Measurements from ENCODE around the gene CISD1.

CISD1 gene

DNA sequence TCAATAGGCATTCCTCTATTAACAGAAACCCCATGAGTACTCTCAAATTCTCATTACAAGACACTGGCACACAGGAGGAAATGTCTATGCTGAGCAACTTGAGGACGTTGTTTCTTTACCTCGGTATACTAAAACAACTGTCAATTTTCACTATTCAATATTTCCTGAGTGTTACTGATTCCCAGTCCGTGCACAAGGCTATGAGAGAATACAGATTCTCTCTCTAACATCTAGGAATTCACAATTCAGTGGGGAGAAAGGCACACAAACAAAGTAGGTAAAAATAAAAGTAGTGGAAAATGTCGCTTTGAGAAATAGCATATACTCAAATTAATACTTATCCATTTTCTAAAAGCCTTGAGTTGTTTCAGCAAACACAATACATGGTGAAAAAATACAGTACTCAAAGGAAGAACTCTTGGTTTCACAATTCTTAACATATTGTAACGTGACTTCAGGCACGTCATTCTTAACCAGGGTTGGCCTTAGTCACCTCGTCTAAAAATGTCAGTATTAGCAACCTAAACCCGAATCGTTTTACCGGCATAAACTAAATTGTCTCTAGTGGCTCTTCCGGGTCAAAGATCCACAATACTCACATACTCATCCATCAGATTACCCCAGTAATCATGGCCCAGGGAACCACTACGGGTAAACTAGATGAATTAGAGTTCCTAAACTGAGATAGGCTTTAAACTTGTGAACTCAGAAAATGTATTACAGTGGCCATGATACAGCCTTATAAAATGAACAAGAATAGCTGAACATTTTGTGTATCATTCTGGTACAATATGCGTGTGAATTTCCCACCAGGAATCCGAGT lies 2.7 kb upstream of the CISD1 start:
- DNase-seq (ENCODE audit: low read depth): no peak

DNA sequence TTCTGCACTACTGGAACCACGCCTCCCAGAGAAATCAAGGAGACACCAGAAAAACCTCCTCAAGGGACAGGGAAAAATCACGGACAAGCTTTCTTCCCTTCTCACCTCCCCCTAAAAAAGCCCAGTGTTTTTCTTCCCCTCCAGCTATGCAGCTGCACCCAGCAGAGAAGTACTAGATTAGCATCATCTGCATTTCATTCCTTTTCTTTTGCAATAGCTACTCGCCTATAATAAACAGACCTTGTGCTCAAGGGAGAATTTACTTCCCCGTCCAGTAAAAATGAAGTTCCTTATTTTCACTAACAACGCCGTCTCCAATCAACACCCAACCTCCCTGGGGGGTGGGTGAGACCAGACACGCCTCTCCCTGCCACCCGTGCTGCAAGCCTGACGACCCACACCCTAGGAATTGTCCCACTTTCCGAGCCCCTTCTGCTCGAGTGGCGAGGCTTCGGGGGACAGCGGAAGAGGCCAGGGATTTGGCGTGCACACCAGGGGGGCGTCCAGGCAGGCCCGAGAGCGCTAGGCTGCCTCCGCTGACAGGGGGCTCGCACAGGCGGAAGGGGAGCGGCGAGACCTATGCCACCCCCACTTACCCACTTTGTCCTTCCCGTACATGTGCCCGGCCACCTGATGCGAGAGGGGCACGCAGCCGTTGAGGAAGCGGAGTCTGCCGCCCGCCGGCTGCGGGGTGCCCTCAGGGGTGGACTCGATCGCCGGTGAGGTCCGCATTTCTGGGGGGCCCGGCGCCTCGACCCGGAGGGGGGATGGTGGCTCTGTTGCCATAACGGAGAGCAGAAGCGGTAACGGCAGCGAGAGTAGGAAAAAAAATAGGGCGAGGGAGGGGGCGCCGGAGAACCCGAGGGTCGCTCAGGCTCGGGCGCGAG lies 1.9 kb upstream of the CISD1 start:
- DNase-seq (ENCODE audit: low read depth): no peak

DNA sequence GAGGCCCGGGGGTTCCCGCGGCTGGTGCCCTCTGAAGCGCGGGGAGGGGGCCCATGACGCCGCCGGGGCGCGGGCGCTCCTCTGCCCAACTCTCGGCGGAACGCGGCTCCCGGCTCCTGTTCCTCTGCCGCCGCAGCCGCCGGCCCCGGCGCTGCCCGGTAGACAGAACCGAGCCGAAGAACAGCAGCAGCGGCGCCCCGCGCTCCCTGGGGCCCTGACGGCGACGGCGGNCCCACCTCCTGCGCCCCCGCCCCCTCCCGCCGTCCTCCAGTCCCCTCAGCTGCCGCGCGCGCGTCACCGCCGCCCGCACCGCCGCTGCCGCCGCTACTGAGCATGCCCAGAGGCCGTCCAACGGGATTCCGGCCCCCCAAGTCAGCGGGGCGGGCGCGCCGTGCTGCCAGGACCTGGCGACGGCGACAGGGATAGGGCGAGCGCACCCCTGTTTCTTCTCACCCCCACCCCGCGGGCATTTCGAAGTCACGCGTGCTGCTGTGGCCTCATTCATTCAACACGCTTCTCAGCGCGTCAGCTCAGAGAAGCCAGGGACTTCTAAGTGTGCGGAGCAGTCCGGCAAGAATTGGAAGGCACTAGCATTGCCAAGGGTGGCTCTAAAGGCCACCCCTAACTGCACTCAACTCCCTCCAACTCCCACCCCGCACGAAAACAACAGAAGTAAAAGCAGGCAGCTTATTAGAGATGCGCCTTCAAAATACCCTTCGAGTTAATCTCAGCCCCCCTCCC lies 1.1 kb upstream of the CISD1 start, which contains the start of gene IPMK:
Gene IPMK, minus strand, starts transcription at position 182 of the 741 bp plus-strand sequence. CDS start 283 bp downstream, outside the sequence.
- peak; percentile 91 for DNase-seq (ENCODE audit: low read depth)

DNA sequence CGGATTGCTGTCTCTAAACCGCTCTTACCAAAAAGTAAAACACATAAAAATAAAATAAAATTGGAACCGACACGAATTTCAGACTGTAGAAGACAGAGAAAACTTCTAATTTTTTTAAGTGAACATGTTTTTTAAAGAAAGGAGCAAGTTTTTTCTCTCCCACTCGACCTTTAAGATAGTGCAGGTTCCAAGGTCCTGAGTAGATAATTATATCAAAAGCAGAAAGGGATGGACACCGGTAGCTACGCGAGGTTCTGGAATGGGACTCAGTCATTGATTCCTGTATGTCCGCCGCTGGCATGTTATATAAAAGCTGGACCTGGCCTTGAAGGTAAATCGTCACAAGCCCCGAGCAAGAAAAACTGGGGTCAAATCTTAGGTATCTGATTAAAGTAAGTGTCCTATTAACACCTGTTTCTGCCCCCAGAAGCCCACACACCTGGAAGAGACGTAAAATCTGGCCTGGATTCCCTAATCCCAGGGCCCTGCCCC lies 462 bp upstream of the CISD1 start:
- DNase-seq (ENCODE audit: low read depth): no peak

DNA sequence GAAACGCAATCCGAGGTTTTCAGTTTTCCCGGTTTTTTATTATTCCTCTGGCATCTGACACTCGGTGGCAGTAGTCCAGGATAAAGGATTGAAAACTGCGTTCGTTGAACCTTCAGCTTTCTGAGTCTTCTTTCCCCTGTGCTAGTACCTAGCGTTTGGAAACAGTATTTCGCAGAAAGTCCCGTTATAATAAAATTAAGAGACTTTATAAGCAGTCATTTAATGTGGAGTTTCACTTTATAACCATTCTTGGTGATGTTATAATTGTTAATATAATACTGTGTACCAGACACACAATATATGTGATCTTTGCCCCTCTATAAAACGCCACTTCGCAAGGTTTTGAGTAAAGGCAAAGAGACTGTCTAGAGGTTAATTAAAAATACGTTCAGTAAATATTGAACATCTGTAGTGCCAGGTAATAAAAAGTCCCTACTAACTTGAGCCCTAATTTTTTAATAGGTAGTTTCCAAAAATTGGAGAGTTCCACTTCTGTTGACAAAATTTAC lies 874 bp downstream of the CISD1 start:
- no peak for DNase-seq (ENCODE audit: low read depth)

DNA sequence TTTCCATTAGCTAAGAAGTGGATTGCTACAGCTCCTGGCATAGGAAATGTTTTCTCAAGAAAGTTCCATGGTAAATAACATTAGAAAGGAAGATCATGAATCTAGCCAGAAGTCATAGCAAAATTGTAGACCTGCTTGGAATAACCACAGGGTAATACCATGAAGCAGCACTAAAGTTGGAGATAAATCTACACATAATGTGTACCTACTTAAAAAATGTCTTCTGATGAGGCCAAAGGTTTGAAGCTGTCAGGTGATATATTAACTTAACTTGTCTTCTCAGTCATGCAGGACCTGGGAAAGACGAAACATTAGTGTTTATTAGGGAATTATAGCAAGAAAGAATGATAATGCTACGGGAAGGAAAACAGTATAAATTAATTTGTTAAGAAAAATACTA lies 6.3 kb downstream of the CISD1 start:
- no peak for DNase-seq (ENCODE audit: low read depth)

DNA sequence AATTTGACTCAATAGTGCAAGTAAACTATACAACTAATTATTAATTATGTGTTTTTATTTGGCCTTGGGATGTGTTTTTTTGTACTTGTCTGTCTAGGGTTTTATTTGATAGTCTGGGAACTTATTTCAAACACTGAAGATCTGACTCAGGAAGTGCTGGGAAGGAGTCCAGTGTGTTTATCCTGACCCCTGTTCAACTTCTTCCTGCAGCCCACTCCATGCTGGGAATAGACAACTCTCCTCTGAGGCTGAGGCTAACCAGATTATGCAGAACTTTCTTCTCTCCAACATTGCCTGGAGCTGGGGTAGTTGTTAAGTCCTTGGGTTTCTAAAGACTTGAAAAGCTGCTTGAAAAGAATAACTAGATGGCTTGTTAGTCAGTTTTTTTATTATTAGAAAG lies 6.9 kb downstream of the CISD1 start:
- DNase-seq (ENCODE audit: low read depth): no peak

DNA sequence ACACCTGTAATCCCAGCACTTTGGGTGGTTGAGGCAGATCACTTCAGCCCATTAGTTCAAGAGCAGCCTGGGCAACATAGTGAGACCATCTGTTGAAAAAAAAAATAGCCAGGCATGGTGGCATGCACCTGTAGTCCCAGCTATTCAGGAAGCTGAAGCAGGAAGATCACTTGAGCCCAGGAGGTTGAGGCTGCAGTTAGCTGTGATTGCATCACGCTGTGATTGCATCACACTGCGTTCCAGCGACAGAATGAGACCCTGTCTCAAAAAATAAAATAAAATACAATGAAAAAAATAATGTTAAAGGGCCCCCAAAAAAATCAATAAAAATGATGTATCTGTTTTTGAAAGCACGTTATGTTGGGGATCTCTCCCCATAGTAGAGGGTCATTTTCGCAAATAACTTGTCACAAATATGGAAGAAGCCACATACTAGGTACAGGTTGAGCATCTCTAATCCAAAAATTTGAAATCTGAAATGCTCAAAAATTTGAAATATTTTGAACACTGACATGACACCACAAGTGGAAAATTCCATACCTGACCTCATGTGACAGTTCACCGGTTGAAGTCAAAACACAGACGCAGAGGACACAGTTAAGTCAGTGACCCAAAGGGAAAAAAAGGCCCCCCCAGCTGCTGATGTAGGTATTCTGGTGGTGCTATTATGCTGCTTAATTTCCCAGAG lies 9.5 kb downstream of the CISD1 start:
- DNase-seq (ENCODE audit: low read depth): no peak

DNA sequence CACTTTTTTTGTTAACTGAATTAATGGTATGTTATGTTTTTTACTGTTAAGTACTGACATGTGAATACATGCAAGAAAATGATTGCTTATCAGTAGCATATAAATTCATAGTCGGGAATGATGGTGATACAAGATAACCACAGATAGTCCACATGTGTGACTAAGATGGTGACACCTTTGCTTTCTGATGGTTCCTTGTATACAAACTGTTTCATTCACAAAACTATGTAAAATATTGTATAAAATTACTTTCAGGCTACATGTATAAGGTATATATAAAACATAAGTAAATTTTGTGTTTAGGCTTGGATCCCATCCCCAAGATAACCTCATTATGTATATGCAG lies 10.0 kb downstream of the CISD1 start:
- DNase-seq (ENCODE audit: low read depth): no peak

DNA sequence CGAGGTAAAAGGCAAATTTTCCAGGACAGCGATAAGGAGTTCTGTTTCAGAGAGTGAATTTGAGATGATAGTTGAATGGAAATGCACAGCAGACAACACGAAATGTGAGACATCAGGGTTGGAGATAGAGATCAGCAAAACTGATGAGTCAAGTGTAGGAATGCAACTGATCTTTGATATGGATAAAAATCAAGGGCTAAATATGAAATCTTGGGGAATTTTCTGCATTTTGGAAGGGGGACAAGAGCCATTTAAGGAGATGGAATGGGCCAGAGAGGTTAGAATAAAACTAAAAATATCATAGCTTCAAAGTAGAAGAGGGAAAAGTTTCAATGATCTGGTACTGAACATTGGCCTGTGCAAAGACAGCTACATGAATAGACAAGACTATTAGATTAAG lies 11.5 kb downstream of the CISD1 start:
- DNase-seq (ENCODE audit: low read depth): no peak

DNA sequence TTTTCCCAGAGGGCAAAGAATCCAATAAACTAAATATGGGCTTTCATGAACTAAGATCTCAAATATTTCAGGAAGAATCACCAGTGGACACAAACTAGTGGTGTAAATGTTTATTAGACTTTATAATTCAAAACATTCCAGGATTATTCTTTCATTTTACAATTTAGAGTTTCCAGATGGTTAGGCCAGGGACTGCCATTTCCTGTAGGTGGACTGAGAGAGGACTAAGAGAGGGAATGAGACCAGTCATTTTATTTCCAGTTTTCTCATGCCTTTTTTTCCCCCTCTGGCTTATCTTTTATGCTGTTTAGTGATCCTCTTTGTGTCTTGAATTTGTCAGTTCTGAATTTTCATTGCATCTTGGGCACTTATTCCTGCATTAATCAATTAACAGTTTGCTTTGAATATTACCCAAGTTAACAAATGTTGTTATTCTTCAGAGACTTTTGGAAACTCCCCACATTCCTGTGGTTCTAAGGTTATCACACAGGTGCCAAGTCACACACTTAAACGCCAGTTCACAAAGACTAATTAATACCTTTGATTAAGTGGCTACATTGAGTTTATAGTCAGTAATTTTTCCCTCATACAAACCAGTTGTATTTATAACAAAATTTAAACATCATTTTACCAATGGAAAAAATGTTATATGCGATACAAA lies 12.3 kb downstream of the CISD1 start:
- no peak for DNase-seq (ENCODE audit: low read depth)

DNA sequence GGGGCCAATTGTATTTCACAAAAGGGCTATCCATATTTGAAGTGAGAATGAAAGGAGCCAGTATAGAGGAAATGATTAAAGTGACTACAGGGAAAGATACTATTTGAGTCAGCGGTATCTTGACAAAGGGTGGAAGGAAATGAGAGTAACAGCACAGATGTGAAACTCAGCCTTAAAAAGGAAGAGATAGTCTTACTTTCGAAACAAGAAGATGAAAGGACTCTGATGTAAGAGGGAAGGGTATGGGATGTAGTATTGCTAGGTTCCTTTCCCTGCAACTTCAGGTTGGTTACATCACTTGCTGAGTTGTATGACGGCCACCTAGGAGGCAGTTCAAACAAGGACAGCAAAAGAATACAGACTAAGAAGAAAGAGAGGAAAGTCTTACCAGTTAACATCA lies 13.7 kb downstream of the CISD1 start:
- DNase-seq (ENCODE audit: low read depth): no peak

DNA sequence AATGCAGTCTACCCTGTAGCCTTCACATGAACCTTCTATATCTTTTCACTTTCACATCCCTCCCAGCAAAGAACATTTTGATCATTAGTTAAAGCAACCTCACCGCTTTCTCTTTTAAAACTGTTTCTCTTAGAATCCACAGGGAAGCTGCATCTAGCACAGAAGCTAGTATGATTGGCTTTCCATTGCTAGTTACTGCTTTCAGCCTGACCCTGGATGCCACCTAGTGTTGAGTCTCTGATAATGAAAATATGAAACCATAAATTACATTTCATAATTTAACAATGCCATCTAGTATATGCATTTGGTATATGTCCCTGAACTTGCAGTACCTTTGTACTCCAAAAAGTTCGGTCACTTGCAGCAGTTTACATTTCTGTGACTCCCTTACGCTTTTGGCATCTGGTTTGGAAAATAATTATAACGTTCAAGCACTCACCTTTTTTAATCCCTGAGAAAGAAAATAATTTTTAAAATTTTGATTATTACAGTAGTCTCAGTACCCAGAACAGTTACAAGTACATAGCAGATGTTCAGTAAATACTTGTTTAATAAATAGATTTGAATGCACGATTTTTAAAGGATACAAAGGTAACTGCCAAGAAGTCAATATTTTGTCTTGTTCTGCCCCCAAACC lies 22.7 kb downstream of the CISD1 start:
- no peak for DNase-seq (ENCODE audit: low read depth)

DNA sequence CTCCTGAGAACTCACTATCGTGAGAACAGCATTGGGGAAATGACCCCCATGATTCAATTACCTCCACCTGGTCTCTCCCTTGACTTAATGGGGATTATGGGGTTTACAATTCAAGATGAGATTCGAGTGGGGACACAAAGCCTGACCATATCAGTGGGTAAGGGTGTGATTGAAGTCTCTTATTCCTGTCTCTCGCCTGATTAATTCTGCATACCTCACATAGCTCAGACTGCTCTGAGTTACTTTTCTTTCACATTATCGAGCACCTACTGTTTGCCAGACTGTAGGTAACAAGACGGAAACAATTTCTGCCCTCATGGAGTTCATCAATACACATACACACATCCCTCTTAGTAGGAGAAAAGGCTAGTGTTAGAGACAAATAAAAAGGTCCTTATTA lies 25.0 kb downstream of the CISD1 start:
- no peak for DNase-seq (ENCODE audit: low read depth)

DNA sequence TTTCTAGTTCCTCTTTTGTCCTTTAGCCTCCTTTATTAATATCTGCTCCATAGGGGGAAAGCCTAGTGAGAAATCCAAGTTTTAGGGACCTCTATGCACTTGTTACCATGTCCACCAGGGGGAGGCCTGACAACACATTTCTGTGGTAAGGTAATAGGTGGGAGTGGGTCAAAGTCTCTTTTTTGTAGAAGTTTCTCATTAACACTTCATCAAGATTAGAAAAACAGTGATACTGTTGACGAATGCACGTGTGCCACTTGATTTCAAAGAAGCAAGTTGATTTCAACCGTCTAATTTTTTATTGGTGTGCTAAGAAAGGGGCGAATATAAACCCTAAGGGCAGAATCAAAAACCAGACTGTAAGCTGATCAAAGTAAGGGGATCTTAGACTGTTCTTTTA lies 30.6 kb downstream of the CISD1 start:
- peak; percentile 16 for DNase-seq (ENCODE audit: low read depth)

DNA sequence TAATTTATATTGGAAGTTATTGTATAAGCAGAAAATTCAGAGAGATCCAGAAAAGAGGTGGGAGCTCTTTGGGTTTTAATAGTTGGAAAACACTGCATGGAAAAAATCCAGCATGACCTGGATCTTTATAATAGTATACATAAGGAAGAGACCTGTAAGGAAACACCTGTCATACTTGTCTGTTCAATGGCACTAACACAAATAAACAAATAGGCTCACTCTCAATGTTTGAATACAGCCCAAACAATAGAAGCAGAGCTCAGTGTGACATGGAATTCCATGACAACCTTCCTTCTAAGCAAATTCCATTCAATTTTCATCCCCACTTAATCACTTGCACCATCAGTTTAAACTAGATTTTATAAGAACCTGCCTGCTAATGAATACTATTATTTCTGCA lies 31.7 kb downstream of the CISD1 start:
- no peak for DNase-seq (ENCODE audit: low read depth)

DNA sequence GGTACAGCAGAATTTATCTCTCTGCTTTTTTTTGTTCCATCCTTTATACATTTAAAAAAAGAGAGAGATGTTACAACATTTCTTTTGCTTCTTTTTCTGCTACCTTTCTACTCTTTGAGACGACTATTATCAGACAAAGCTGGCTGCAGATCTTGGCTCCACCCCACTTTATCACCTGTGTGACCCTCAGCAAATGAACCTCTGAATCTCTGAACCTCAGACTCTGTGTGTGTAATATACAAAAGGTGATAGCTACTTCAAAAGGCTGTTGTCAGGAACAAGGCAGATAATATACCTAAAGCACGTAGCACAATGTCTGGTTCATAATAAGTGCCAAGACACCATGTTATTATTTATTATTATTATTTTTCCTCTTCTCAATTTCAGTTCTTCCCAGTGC lies 33.3 kb downstream of the CISD1 start:
- no peak for DNase-seq (ENCODE audit: low read depth)

DNA sequence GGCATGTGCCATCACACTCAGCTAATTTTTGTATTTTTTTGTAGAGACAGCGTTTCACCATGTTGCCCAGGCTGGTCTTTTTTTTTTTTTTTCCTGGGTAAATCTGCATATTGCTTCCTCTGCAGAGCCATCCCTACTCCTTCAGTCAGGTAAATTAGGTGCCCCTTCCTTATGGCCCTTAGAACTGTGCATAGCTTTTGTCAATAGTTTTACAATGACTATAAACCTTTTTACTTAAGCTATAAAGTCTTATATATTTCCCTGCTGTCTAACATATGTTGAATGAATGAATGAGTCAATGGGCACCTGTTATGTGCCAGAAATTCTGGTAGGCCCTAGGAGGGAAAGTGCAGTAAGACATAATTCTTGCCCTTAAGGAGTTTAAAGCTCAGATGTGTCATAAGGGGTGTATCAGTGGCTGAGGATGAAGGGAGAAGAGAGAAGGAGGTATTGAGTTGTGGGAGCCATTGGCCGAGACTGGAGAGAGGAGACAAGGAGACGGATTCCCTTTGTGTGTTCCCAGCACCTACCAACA lies 35.2 kb downstream of the CISD1 start:
- DNase-seq (ENCODE audit: low read depth): no peak

DNA sequence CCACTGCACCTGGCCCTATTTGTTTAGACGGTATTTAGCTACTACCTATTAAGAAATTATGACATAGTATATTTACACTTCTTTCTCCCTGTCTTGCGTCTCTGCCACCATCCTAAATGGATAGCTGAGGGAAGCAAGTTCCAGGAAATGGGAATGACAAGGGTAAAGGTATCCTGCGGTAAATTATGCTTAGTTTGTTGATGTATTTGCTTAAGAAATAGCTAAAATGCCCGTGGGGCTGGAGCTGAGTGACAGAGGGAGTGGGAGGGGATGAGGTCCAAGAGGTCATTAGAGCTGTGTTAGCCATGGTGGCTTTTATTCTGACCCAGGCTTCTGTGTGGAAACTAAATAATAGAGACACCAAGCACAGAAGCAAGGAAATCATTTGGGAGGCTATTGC lies 36.9 kb downstream of the CISD1 start:
- no peak for DNase-seq (ENCODE audit: low read depth)

DNA sequence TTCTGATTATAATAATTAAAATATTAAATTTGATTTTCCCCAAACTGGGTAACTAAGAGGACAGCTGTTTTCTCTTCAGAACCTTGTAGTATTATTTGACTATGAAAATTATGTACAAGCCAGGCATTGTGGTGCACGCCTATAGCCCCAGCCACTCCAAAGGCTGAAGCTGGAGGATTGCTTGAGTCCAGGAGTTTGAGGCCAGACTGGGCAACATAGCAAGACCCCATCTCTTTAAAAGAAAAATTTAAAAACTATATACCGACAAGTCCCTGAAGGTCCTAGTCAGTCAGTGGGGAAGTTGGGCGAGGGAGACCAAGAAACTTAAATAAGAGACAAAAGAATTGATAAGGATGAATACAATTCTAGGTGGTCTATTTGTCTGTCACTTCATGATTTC lies 38.7 kb downstream of the CISD1 start:
- no peak for DNase-seq (ENCODE audit: low read depth)

Data from stimulated activated CD8-positive, alpha-beta memory T cell treated with anti-CD3 and anti-CD28 coated beads, Interleukin-7, amount 100 ng/mL, for 24 hours (primary cell).